HT1080 (cell line): Measurements from ENCODE around the gene UBE2N. TPM values are rescaled to one million over a fixed set of nuclear protein-coding genes. Genes with fewer than 3 reads are reported as not detected.
"Not testable (repeated sequence)": the region's sequence is repeated elsewhere in the genome, so short reads cannot be mapped to it uniquely, and the experiment has no call there.

Source experiments
- DNase-seq: peaks from one replicate; pipeline ENCODE4 v3.0.0-alpha.2; 2015; ENCODE audit warnings: low read depth
- total RNA-seq: library from RNA; depleted of rRNA; stranded (reverse); fragments of >200 nt; shearing (Covaris generic); gene quantifications from 2 replicates; pipeline ENCODE4 v1.2.3, GENCODE V29; 2014

UBE2N gene
- total RNA-seq, 1 experiment from 2014 or later, result 539 TPM

DNA sequence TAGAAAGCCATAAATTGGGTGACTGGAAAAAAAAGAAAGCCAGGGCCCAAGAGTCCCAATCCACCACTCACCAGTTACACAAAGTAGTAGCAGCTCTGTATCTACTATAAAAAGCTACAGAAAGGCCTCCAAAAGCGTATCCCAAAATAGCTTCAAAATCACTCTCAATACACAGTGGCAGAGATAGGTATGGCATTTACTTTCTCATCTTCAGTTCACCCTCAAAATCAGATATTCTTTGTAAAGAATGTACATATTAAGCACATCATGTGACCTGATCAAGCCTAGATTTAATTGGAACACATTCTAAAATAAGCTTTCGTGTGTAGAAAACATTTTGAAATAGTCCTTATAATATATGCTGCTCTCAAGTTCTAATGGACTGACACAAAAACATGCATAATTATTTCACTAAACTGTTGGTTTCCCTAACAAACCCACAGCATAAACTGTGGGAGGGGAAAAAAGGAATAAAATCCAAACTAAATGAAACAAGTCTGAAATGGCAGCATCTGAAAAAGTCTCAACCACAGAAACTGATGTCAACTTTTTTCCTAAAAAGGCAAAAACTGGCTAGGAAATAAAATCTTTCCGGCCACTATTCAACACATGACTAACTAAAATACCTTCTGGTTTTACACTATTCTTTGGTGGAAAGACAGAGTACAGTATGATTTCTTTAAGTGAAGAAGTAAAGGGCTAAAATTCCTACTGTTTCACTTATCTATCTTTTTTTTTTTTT is 25.9 kb downstream of the UBE2N start:
- DNase-seq, result no peak

DNA sequence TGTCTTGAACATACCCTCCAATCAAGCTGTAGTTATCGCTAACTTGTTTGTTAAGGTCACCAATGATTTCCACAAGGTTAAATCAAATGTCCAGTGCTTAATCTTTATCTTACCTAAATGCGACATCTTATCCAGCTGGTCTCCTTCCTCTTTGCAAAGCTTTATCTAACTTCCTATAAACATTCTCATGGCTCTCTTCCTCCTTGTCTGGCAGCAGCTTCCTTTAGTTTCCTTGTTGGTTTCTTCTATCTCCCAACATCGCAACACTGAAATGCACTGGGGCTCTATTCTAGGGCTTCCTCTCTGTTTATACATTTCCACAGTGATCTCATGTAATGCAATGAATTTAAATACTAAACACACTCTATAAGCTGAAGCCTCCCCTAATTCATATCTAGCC is 28.7 kb downstream of the UBE2N start:
- DNase-seq, result no peak

DNA sequence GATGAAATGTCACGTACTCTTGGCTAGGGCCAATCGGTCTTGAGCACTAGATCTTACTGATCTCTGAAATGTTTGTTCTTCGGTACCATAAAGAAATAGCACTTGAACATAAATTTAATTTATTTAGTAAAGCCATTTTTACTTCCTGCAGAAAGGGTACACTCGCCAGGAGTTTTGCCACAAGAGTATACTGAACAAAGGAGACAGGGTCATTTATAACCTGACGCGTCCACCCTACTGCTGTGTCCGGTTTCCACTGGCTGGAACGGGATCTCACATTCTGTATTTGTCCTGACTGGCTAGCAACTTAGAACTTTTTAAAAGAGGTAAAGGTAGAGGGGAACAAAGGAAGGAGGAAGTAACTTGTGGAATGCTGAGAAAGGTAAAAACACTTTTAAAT is 29.4 kb downstream of the UBE2N start:
- not testable (repeated sequence) for DNase-seq

DNA sequence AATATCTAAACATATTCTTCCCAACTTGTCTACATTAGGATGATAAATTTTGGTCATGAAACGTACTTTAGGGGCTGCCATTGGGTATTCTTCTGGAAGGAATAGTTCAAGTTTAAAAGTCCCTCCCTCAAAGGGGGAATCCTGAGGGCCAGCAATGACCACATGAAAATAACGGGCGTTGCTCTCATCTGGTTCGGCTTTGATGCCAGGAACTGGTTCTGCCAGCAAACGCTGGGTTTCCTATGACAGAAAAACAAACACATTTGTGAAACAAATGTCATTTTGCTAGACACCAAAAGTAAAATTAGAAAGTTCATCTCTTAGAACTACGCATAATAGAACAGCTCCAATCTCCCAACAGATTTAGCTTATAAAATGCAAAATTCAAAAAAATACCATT is 30.7 kb downstream of the UBE2N start:
- not testable (repeated sequence) for DNase-seq

DNA sequence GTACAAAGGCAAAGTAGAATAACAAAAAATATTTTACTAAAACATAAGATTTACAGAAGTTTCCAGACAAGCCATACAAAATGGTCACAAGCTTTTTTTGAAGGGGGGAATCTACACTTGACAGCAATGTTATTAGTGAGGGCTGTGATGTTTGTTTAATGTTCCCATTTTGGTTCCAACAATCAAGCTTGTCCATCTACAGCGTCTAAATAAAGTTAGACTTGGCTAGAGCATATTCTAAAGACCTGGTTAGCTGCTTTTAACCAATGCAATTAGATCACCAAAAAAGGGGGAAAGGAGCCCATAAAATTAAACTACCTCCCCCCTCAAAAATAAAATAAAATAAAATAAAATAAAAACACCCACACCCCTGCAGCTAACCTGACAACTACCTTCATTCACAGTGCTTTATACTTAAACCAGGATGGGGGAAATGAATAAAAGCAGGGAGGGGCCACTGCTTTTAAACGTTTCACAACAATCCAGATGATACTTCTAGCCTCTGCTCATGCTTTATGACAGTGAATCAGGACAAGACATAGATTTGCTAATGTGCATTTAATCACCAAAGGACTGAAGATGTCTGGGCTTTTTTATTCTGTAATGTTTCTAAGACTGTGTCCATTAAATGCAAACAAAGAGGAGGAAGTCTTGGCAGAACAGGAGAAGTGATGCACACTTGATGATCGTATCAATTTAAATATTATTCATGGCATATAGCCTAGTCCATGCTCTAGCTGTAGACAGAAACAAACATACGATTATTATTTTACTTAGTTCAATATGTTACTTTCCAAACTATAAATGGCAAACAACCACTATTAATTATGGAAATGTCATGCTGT is 32.2 kb downstream of the UBE2N start:
- DNase-seq, result not testable (repeated sequence)

DNA sequence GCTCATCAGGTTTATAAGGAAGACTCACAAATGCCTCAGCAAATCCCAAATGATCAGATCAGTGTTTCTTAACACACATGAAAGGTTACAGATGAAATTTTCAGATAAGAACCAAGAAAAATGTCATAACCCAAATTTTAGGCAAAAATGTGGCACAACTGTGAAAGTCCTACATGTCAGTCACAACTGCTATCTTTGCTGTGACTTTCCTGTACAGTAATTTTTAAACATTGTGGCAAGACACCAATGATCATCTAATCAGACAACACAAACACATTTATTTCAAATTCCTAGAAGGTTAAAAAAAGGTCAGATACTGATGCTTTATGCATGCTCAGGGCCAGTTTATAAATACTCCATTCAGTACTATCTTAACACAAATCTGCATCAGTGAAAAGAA is 32.9 kb downstream of the UBE2N start:
- DNase-seq, result no peak

DNA sequence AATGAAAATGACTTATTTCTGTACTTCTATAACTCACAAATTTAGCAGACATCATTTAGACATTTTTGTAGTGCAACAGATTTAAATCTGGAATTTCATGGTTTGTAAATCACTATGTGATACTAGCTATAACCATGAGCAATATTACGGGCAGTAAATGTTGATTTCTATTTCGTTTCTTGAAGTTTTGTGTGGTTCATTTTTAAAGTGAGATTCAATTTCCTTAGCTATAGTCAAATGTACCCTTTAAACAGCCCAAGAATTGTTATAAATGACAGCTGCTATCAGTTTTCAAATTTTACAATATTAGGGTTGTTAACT is 33.8 kb downstream of the UBE2N start:
- DNase-seq, result no peak

DNA sequence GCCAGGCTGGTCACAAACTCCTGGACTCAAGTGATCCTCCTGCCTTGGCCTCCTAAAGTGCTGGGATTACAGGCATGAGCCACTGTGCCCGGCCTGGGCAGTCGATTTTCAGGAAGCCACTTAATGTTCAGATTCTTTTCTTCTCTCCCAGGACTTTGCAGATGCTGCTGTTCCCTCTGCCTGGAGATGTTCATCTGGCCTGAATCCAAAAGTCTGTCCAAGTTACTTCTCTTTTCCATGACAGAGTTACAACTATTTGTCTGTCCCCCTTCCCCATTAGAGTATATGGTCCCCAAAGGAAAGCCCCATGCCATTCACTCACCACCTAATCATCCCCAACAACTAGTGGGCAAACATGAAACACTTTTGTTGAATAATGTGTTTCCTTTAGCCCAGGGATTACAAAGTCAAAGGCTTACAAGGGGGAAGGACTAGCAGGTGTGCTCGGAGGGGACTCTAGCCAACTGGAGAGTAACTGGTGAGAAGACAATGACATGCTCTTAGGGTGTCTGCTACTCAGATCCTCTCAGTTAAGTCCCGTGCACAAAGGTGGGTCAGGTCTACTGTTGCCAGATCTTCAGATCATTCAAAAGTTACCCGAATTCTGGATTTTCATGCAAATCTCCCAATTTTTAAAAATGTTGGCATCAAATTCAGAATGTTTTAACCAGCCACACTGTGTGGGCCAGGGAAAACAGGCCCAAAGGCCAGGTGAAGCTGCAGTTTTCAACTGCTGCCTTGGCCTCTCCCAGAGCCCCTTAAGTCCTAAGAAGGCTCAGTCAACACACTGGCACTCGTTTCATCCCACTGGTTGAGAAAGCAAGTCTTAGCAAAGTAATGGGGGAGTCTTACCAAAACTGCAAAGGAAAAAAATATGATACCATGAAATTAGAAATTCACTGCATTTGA is 34.4 kb downstream of the UBE2N start:
- no peak for DNase-seq

DNA sequence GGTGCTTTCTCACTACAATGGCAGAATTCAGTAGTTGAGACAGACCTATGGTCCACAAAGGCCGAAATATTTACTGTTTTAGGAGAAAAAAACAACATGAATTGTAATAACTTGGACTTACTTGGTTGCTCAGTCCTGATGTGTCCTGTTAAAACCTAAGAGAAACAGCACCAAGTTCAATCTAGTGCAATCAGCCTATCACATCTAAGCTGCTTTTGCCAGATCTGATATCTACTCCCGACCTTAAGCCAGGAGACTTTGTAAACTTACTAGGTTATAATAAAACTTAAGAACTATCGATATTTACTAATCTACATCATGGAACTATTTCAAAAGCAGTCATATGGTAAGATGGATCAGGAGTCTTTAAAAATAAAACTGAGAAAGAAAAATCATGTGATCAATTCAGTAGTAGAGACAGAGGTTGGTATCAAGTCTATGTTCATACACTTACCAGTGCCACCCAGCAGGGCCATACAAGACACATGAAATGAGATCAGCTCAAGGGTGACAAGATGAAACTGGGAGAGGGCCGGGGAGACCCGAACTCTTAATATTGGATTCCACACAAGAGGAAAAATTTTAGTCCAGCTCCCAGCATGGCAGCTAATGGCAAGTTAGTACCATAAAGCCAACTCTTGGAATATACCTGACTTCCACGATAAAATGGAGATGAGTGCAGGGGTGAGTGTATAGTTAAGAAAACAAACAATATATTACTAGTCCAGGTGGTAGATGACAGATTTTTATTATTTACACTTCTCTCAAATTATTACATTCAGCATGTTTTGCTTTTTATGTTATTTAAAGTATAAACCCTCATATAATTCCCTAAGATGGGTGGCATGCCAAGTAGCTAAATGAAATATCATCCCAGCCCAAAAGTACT is 36.5 kb downstream of the UBE2N start:
- DNase-seq, result no peak

DNA sequence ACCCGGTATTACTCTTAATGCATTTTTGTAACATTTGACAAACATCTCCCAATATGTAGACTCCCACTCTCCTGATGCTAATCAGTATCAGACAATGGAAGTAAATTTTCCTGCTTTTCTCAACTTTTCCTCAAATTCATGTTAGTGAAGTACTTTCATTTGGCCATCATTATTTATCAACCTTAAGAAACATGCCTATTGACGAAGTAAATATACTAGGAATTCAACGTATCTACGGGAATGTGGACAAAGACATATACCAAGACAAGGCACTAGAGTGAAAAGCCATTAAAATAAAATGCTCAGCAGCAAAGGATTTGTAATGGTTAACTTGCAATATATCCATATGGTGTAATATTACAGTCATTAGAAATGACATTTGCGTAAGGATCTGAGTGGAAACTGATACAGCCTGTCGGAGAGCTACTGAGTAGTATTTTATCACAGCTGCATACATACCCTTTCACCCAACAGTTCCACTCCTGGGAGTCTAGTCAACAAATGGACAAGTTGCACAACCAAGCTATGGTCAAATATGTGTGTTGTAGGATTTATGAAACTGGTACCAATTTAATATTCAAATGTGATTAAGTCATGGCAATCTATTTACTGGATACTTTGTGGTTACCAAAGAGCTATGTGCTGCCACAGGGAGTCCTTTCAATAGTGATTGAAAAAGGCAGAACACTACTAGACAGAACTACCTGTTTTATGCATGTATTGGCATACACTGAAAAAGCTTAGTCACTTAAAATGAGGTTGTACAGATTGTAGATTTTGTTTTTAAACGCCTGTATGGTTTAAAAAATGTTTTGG is 37.6 kb downstream of the UBE2N start:
- DNase-seq, result no peak

DNA sequence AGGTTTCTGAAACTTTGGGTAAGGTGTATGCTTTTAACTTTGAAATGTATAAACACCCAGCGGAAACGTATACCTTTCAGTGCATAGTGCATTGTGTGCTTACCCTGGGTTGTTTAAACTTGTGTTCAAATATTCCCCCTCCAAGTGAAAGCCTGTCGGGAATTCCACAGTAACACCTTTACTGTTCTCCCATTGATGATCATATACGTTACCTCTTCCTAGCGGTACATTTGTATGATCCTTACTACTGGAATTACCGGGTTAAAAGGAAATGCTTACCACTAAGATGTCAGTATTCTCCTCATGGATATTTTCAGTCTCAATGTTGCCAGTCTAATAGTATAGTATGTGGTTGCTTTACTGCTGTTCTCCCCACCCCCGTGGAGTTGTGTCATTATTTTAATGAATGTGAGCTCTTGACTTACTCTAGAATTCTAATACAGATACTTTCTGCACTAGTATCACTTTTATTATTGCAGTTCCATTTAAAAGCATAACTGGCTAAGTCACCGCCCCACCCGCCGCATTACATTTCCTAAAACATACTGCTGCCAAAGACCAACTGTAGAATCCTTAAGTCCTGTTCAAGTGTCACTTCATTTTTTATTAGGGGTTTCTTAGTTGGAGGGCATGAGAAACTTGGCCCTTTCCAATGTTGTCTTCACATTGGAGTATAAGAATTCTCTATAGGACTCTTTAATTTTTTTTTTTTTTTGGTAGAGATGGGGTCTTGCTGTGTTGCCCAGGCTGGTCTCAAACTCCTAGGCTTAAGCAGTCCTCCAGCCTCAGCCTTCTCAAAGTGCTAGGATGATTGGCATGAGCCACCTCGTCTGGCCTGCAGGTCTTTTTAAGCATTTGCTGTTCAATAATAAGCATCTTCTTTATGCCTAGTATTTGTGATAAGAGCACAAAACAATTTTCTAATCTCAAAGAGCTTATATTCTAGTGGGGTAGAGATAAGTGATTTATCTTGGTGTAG is 39.1 kb downstream of the UBE2N start:
- DNase-seq, result no peak

DNA sequence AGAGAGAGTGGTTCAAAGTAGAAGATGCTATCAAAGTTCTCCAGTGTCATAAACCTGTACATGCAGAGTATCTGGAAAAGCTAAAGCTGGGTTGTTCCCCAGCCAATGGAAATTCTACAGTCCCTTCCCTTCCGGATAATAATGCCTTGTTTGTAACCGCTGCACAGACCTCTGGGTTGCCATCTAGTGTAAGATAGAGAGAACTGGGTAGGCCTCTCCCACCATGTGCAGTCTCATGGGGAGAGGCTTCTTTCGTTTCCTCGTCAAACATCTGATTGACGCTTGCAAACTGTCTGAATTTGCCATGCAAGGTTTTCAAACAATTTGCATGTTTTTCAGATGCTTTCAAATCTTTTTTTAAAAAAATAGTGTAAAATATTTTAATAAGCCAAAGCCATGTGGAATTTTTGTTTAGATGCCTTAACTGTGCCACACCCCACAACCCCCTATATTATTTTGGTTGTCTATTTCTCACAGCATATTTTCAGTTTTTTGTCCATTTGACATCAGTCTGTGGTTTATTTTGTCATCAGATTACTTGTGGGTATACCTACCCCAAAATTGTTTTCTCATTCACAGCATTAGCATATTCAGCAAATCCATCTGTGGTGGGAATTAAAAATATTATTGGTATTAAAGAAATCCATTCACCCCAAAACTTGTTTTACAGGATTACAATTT is 42.4 kb downstream of the UBE2N start:
- not testable (repeated sequence) for DNase-seq

DNA sequence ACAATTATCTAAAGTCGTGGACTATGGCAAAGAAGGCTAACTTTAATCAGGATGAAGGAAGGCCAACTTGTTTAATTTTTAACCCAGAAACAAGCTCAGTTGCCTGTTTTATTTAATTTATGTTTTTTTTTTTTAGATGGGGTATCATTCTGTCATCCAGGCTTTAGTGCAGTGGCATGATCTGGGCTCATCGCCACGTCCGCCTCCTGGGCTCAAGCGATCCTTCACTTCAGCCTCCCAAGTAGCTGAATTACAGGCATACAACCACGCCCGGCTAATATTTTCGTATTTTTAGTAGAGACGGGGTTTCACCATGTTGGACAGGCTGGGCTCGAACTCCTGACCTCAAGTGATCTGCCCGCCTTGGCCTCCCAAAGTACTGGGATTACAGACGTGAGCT is 44.3 kb downstream of the UBE2N start:
- no peak for DNase-seq

DNA sequence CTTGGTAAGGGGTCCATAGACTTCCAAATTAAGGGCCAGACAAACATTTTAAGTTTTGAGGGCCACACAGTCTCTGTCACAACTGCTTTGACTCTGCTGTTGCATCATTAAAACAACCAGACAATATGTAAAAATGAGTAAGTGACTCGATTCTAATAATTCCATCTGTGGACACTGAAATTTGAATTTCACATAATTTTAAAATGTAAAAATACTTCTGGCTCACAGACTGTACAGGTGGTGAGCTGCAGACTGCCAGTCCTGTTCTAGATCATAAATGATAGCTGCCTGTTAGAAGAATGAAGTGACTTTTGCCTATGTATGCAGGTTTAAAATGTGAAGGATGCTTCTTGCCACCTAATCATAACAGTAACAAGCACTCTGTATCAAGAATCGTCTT is 48.3 kb downstream of the UBE2N start:
- no peak for DNase-seq

DNA sequence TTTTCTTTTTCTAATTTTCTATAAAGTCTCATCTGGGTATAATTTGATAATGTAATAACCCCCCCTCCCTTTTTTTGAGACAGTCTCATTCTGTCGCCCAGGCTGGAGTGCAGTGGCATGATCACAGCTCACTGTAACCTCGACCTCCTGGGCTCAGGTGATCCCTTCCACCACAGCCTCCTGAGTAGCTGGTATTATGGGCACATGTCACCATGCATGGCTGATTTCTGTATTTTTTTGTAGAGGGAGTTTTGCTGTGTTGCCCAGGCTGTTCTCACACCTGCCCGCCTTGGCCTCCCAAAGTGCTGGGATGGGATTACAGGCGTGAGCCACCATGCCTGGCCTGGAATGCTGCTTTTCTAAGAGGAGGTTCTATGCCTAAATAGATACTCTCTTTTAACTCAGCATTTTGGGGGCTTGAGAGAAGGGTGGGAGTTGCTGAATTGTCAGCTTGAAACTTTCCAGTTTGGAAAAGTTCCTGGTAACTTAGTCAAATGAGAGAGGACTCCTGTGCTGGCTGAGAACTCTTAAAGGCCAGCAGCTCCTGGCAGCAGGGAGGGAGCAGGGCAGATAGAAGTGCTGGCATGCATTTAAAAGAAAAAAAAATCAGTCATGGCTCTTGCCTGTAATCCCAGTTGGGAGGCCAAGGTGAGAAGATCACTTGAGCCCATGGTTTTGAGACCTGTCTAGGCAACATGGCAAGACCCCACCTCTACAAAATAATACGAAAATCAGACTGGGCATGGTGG is 51.0 kb downstream of the UBE2N start:
- DNase-seq, result no peak

DNA sequence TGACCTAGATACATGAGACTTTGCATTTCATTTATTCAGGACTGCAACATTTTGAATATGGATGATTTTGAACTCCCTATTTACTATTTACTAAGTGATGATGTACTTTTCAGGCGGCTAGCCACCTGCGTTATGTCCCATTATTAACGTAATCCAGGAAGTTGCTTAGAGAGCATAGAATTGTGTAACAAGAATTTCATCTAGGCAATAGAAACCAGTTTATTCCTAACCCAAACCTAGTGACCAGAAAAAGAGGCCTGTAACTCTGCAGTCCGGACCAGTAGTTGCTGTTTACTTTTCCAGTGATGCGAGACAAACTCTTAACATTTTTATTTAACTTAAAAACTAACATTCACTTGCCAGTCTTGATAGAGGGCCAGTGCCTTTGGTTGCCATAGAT is 51.7 kb downstream of the UBE2N start:
- no peak for DNase-seq

DNA sequence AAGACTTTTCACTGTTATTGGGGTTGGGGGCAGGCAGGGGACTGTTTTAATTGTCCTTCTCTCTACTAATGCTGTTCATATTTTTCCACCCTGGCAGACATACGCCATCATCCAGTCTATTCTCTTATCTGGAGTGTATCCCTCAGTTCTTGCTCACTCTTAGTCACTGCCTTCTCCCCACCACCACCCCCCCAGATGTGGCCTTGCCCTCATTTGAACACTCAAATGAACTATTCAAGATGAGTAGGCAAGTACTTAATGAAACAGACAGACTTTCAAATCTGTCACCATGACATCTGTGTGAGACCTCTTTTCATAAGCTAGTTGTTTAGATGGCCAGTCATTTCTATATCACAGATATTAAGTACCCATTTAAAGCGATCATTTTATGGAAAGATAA is 54.0 kb downstream of the UBE2N start:
- DNase-seq, result peak; percentile 54
